Panc1 (cell line): ENCODE measurements around the gene GMDS. TPM values are rescaled to one million over a fixed set of nuclear protein-coding genes. Genes with fewer than 3 reads are reported as not detected.

ENCODE experiments used
- ATAC-seq: fragments of 200-7000 bp; cut with Tn5 transposase; 2 replicates; pipeline ENCODE4 v1.9.1; 2020; ENCODE audit warnings: mild to moderate bottlenecking, moderate library complexity
- BruUV-seq: library from RNA; stranded (reverse); fragments of 400-500 nt; replicated peaks from 2 replicates; lab custom pipeline; 2021; lab: Mats Ljungman, UMichigan
- CTCF ChIA-PET: fragments of 300-600 bp; sonication (Branson Sonifier 250); formaldehyde crosslinking; loops from one replicate; lab custom pipeline; 2022; ENCODE audit warnings: antibody characterized with exemption; lab: Charles Lee
- POLR2A ChIA-PET: fragments of 300-600 bp; sonication (Branson Sonifier 250); formaldehyde crosslinking; loops from one replicate; lab custom pipeline; 2022; ENCODE audit warnings: antibody characterized with exemption; lab: Charles Lee
- DNase-seq: peaks from one replicate; pipeline ENCODE4 v3.0.0-alpha.2; 2010; ENCODE audit warnings: low read depth, low spot score
- H3K27ac ChIP-seq: 2 replicates; pipeline ENCODE4 v1.5.1; 2011; ENCODE audit warnings: mild to moderate bottlenecking, low read length, inconsistent platforms
- H3K27me3 ChIP-seq: fragments of 200-500 bp; sonication (Bioruptor generic); 2 replicates; pipeline ENCODE4 v1.6.0; 2014; ENCODE audit warnings: low read length, inconsistent platforms; ENCODE audit not compliant: control insufficient read depth, insufficient read depth
- H3K36me3 ChIP-seq: fragments of 200-500 bp; sonication (Bioruptor generic); 2 replicates; pipeline ENCODE4 v1.5.1; 2014; ENCODE audit warnings: inconsistent platforms, mild to moderate bottlenecking, low read length, moderate library complexity; ENCODE audit not compliant: control insufficient read depth, insufficient read depth
- H3K4me1 ChIP-seq: 2 replicates; pipeline ENCODE4 v1.5.1; 2011; ENCODE audit warnings: inconsistent platforms, mild to moderate bottlenecking, low read length, moderate library complexity; ENCODE audit not compliant: control insufficient read depth, insufficient read depth
- H3K4me3 ChIP-seq, 2 experiments: 2 replicates each; pipeline ENCODE4 v1.5.1; 2011 to 2012; ENCODE audit warnings: low read depth in 2 of 2, low read length in 2 of 2, mild to moderate bottlenecking in 2 of 2, inconsistent platforms in 1 of 2, moderate library complexity in 1 of 2
- H3K9me3 ChIP-seq: fragments of 200-500 bp; sonication (Bioruptor generic); 2 replicates; pipeline ENCODE4 v1.5.1; 2014; ENCODE audit warnings: low read depth, mild to moderate bottlenecking, inconsistent platforms, low read length, moderate library complexity; ENCODE audit not compliant: control insufficient read depth, insufficient read depth
- CTCF ChIP-seq: fragments of 450-650 bp; IDR thresholded peaks from 2 replicates; pipeline ENCODE4 v1.5.1; 2017; ENCODE audit warnings: mild to moderate bottlenecking
- POLR2AphosphoS5 ChIP-seq: IDR thresholded peaks from 2 replicates; pipeline ENCODE4 v1.6.1; 2012; ENCODE audit warnings: mild to moderate bottlenecking, low read depth, low read length, moderate library complexity
- SIN3A ChIP-seq: IDR thresholded peaks from 2 replicates; pipeline ENCODE4 v1.6.1; 2012; ENCODE audit warnings: low read depth, mild to moderate bottlenecking, low read length, moderate library complexity, borderline replicate concordance; ENCODE audit not compliant: insufficient read depth
- TCF7L2 ChIP-seq: IDR thresholded peaks from 2 replicates; pipeline ENCODE4 v1.6.1; 2011; ENCODE audit warnings: mild to moderate bottlenecking, low read depth, low read length, inconsistent platforms
- in situ Hi-C: cut with HindIII; loops from 2 replicates; pipeline ENCODE4 v1.10.0; 2016; ENCODE audit warnings: low sequenced_read_pairs, low pct_unique_long_range_greater_than_20kb
- intact Hi-C: fragments of 100-400 bp; cut with micrococcal nuclease; formaldehyde crosslinking; loops from one replicate; pipeline ENCODE4 v1.10.0; 2022; ENCODE audit not compliant: unreplicated experiment
- total RNA-seq: library from RNA; stranded (reverse); gene quantifications from one replicate; pipeline ENCODE4 v1.2.1, GENCODE V29; 2021; ENCODE audit not compliant: unreplicated experiment
- TF ChIP-seq, protein P1 (sequence below), 2 experiments: IDR thresholded peaks; 2 replicates each; pipeline ENCODE4 v1.6.1; 2011 to 2012; ENCODE audit warnings: low read depth in 2 of 2, control low read depth in 1 of 2, low read length in 1 of 2, mild to moderate bottlenecking in 1 of 2, moderate library complexity in 1 of 2; ENCODE audit not compliant: insufficient read depth in 1 of 2

GMDS gene
- total RNA-seq, 1 experiment from 2014 or later, result 9.8 TPM

- in situ Hi-C loops (no loop called here), intact Hi-C loops (no loop called here)
- no peaks in the 10 kb centered on the region for H3K4me1 ChIP-seq
- POLR2A ChIA-PET, result no interaction called here
- CTCF ChIA-PET, result interaction anchor here (1.1 kb wide), 1 partner anchor 34 kb away, joined by 5 read pairs; no protein-coding TSS in a partner anchor
- DNase-seq (no peak), ATAC-seq (no peak)
- TF ChIP-seq CTCF, result no peak
- TF ChIP-seq POLR2AphosphoS5, result no peak
- TF ChIP-seq, protein P1, sequence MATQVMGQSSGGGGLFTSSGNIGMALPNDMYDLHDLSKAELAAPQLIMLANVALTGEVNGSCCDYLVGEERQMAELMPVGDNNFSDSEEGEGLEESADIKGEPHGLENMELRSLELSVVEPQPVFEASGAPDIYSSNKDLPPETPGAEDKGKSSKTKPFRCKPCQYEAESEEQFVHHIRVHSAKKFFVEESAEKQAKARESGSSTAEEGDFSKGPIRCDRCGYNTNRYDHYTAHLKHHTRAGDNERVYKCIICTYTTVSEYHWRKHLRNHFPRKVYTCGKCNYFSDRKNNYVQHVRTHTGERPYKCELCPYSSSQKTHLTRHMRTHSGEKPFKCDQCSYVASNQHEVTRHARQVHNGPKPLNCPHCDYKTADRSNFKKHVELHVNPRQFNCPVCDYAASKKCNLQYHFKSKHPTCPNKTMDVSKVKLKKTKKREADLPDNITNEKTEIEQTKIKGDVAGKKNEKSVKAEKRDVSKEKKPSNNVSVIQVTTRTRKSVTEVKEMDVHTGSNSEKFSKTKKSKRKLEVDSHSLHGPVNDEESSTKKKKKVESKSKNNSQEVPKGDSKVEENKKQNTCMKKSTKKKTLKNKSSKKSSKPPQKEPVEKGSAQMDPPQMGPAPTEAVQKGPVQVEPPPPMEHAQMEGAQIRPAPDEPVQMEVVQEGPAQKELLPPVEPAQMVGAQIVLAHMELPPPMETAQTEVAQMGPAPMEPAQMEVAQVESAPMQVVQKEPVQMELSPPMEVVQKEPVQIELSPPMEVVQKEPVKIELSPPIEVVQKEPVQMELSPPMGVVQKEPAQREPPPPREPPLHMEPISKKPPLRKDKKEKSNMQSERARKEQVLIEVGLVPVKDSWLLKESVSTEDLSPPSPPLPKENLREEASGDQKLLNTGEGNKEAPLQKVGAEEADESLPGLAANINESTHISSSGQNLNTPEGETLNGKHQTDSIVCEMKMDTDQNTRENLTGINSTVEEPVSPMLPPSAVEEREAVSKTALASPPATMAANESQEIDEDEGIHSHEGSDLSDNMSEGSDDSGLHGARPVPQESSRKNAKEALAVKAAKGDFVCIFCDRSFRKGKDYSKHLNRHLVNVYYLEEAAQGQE (IDR thresholded peaks at IDR 0.05; ENCODE audit: insufficient read depth in 1 of 2, low read depth in 2 of 2, low read length in 1 of 2), result no peak
- no peak for TF ChIP-seq SIN3A
- TF ChIP-seq TCF7L2, result no peak
- H3K4me3 ChIP-seq, result no peak overlapping the region
- H3K36me3 ChIP-seq, result no peaks in the 10 kb centered on the region
- H3K27ac ChIP-seq, result no peak overlapping the region
- no peaks in the 10 kb centered on the region for H3K27me3 ChIP-seq
- BruUV-seq, result no TSS peak
- H3K9me3 ChIP-seq, result no peaks in the 10 kb centered on the region
Measured at GRCh38 chr6:1652842-1653241, 592.6 kb downstream of the GMDS start.

DNA sequence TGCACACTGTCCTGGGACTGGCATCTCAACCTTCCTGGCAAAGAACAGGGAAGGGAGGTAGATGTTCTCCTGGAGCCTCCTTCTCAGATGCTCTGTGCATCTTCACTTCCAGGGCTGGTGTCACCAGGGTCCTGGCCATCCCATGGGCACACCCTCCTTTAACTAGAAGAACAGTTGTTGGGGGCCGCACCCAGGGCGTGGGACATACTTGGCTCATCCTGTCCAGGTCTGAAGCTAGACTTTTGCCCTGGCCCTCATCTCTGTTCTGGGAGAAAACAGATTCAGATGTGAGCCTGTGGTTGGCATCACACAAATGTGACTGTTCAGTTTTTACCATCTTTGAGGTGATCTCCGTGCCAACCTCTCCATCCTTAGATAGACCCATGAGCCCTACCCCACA, 594.0 kb downstream of the GMDS start:
- no peak for DNase-seq
- Histone ChIP-seq H3K36me3 (no peaks in the 10 kb centered on the region), H3K27ac (no peak overlapping the region), H3K9me3 (no peaks in the 10 kb centered on the region), H3K4me3 (no peak overlapping the region), H3K27me3 (no peaks in the 10 kb centered on the region), H3K4me1 (no peaks in the 10 kb centered on the region)
- ChIA-PET POLR2A (no interaction called here), CTCF (no interaction called here)
- TF ChIP-seq TCF7L2 (no peak), POLR2AphosphoS5 (no peak), SIN3A (no peak), CTCF (no peak)
- TF ChIP-seq, protein P1 (IDR thresholded peaks at IDR 0.05; ENCODE audit: insufficient read depth in 1 of 2, low read depth in 2 of 2, low read length in 1 of 2), result no peak
- BruUV-seq, result no TSS peak
- ATAC-seq, result no peak
- intact Hi-C loops (no loop called here), in situ Hi-C loops (no loop called here)
